Endodermal cell (in vitro differentiated cells): ENCODE results near the gene GOLGA6L6. TPM values are rescaled to one million over a fixed set of nuclear protein-coding genes. Genes with fewer than 3 reads are reported as not detected.
"Not testable (repeated sequence)": the region's sequence is repeated elsewhere in the genome, so short reads cannot be mapped to it uniquely, and the experiment has no call there.

ENCODE experiments used
- DNase-seq: peaks from one replicate; pipeline ENCODE4 v3.0.0-alpha.2; 2017
- H3K27ac ChIP-seq: 2 replicates; pipeline ENCODE4 v1.5.1; 2013; ENCODE audit warnings: mild to moderate bottlenecking, low read depth, low read length, moderate library complexity
- H3K27me3 ChIP-seq: 2 replicates; pipeline ENCODE4 v1.6.1; 2013; ENCODE audit warnings: mild to moderate bottlenecking, low read length, moderate library complexity; ENCODE audit not compliant: insufficient read depth, control insufficient read depth, poor library complexity, severe bottlenecking
- H3K36me3 ChIP-seq: 2 replicates; pipeline ENCODE4 v1.7.0; 2013; ENCODE audit warnings: mild to moderate bottlenecking, low read length, moderate library complexity; ENCODE audit not compliant: control insufficient read depth, insufficient read depth
- H3K4me1 ChIP-seq: one replicate; pipeline ENCODE4 v1.7.0; 2013; ENCODE audit warnings: low read length; ENCODE audit not compliant: control insufficient read depth, insufficient read depth
- H3K4me3 ChIP-seq: 2 replicates; pipeline ENCODE4 v1.5.1; 2013; ENCODE audit warnings: mild to moderate bottlenecking, low read length, moderate library complexity
- H3K9ac ChIP-seq: 2 replicates; pipeline ENCODE4 v1.6.1; 2013; ENCODE audit warnings: mild to moderate bottlenecking, low read length, moderate library complexity; ENCODE audit not compliant: poor library complexity, severe bottlenecking; ENCODE audit errors: extremely low read depth
- H3K9me3 ChIP-seq: 2 replicates; pipeline ENCODE4 v1.6.1; 2013; ENCODE audit warnings: mild to moderate bottlenecking, low read length, moderate library complexity; ENCODE audit not compliant: control insufficient read depth
- H3K27ac Mint-ChIP-seq: 2 replicates; pipeline ENCODE4 v1.8.0; 2020; ENCODE audit warnings: mixed read lengths
- H3K27me3 Mint-ChIP-seq: 2 replicates; pipeline ENCODE4 v1.8.0; 2021; ENCODE audit warnings: mild to moderate bottlenecking, mixed read lengths; ENCODE audit not compliant: insufficient read depth
- H3K36me3 Mint-ChIP-seq: 2 replicates; pipeline ENCODE4 v1.8.0; 2020; ENCODE audit warnings: low read depth, mixed read lengths
- H3K4me1 Mint-ChIP-seq: 2 replicates; pipeline ENCODE4 v1.8.0; 2020; ENCODE audit warnings: mixed read lengths
- H3K4me3 Mint-ChIP-seq: 2 replicates; pipeline ENCODE4 v1.8.0; 2020; ENCODE audit warnings: mild to moderate bottlenecking, moderate library complexity, mixed read lengths
- H3K9me3 Mint-ChIP-seq: 2 replicates; pipeline ENCODE4 v1.8.0; 2020; ENCODE audit warnings: mild to moderate bottlenecking, mixed read lengths
- WGBS, 2 experiments: methylation state at CpG; one replicate each; pipeline versions ENCODE4 v1.1.5 to v1.1.7; 2013; ENCODE audit warnings: missing lambda C conversion rate in 2 of 2, mixed read lengths in 1 of 2; ENCODE audit not compliant: insufficient coverage in 1 of 2, insufficient read length in 1 of 2; 5-methylcytosine and 5-hydroxymethylcytosine counted together
- total RNA-seq, 2 donors: library from RNA; stranded (reverse); fragmentation: NEBNext Ultra II Directional in 1 of 2; extraction: Animal tissue kit (Norgen Biotek cat#: 25700) in 1 of 2; gene quantifications; 2 replicates in 1 of 2; 3 replicates in 1 of 2; pipeline ENCODE4 v1.2.1, GENCODE V29; 2021

GOLGA6L6 gene
- total RNA-seq, 2 donors from 2014 or later, result not detected

DNA sequence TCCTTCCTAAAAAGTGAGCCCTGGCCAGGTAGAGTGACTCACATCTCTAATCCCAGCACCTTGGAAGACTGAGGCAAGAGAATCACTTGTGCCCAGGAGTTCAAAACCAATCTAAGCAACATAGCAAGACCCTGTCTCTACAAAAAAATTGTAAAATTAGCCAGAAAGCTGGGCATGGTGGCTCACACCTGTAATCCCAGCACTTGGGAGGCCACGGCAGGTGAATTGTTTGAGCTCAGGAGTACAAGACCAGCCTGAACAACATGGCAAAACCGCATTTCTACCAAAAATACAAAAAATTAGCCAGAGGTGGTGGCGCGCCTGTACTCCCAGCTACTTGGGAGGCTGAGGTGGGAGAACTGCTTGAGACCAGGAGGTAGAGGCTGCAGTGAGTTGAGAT, 49.0 kb downstream of the GOLGA6L6 start:
- WGBS, 2 experiments, result 70% methylated on average over 1 of the region's 4 CpGs; no CpG with 5 or more reads in 1 of the 2 experiments
- not testable (repeated sequence) for H3K4me3 ChIP-seq, H3K27me3 Mint-ChIP-seq, H3K36me3 ChIP-seq, H3K36me3 Mint-ChIP-seq, H3K4me1 Mint-ChIP-seq, H3K4me3 Mint-ChIP-seq, H3K4me1 ChIP-seq, DNase-seq, H3K27ac ChIP-seq, H3K9ac ChIP-seq, H3K9me3 Mint-ChIP-seq, H3K9me3 ChIP-seq, H3K27ac Mint-ChIP-seq, H3K27me3 ChIP-seq

- WGBS, 2 experiments, result 88% methylated on average over 2 of the region's 4 CpGs; no CpG with 5 or more reads in 1 of the 2 experiments
- H3K36me3 ChIP-seq, H3K36me3 Mint-ChIP-seq, H3K4me3 Mint-ChIP-seq, H3K27me3 Mint-ChIP-seq, H3K4me1 ChIP-seq, H3K27me3 ChIP-seq, DNase-seq, H3K9me3 ChIP-seq, H3K27ac Mint-ChIP-seq, H3K9ac ChIP-seq, H3K9me3 Mint-ChIP-seq, H3K27ac ChIP-seq, H3K4me1 Mint-ChIP-seq, H3K4me3 ChIP-seq: not testable (repeated sequence)
Measured at GRCh38 chr15:20489320-20489719, 52.3 kb downstream of the GOLGA6L6 start.
